Measurements from ENCODE around the gene FCMR.
"Not testable (repeated sequence)": the region's sequence is repeated elsewhere in the genome, so short reads cannot be mapped to it uniquely, and the experiment has no call there.

Gene FCMR

DNA sequence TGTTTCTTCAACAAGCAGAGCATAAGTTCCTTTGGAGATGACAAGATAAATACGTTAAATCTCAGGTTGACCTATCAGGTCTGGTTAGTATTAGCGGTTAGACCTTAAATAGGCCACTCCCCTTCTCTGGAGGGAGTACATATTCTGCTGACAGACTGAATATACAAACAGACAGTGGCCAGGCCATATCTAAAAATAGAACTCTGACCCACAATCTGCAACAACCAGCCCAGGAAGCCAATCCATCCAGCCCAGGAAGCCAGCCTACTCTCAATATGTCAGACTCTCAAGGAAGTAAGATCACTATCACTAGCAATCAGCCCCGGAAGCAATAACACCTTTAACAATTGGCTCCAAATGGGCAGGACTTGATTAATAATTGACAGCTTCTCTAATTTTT lies 49.6 kb downstream of the FCMR start:
- no peak for DNase-seq

- DNase-seq: no peak
Measured at GRCh38 chr1:206868264-206868663, 53.5 kb downstream of the FCMR start.

DNA sequence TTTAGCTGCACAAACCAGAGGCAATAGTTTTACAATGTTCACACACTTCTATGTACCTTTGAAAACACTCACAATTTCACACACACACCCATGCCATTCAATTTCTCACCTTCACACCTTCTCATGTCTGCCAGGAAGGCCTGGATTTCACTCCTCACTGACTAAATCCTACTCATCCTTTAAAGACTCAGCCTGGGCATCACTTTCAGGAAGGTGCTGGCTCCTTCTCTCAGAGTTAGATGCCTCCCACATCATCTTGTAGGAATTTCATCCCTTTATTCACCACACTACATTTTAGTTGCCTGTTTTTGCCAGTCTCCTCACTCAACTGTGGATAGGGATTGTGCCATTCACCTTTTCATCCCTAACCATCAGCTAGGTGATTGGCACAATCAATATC lies 54.0 kb downstream of the FCMR start:
- no peak for DNase-seq

DNA sequence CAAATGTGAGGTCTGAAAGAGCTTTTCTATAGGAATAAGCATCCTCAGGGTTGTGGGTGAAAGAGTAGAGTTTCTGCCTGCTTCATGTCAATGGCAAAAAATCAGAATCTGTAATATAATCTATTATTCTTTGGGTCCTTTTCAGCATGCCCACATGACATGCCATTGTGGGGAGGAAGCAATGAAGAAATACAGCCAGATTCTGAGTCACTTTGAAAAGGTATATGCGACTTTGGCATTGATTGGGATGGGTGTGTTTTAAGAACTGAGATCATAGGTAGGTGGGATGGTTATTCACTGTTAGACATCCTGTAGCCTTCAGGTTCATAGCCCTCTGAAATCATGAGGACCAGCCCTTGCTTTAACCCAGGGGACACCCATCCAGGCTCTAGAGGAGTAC lies 54.5 kb downstream of the FCMR start:
- DNase-seq: no peak

GRCh38 chr1:206866062-206866461 lies 55.7 kb downstream of the FCMR start:
- no peak for DNase-seq

- DNase-seq: peak in 8 of 14 donors; percentile 3 to 34 (median 19)
Measured at GRCh38 chr1:206864939-206865671, 56.6 kb downstream of the FCMR start, which contains the start of gene IL20. IL20 (plus strand) TSS chr1:206865623; CDS start chr1:206865853, 230 bp downstream.

GRCh38 chr1:206863266-206863665 lies 58.5 kb downstream of the FCMR start:
- no peak for DNase-seq

DNA sequence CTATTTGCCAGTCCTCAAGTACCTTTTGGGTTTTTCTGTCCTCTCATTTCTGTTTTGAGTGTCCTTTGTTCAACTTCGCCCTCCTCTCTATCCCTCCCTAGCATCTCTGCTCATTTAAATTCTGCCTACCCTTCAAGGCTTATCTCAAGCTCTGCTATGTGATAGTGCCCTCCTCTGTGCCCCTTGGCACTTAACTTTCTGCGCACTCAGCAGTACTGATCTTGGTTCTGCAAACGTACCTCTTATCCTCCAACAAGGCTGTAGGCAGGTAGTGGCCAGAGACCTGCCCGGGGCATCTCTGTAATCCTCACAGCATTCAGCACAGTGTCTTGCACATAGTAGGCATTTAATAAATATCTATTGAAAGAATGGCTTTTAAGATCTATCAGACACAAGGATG lies 61.6 kb downstream of the FCMR start:
- no peak for DNase-seq

DNA sequence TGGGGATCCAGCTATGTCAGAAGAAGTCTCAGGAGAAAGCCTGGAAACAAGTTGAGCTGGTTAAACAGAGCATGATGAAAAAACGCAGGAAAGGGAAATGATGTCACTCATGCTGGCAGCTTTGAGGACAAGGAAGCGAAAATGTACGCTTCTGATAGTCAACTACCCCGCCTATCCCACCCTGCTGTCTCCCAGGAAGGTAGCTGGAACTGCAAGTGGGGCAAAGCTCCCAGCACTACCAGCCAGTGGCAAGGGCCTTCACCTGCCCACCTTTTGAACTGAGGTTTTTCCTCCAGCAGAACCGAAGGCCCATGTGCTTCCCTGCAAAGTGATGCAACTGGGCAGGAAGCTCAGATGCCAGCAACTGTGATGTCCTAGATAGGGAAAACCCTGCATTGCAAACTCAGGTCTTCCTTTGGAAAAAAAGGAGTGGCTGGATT lies 62.6 kb downstream of the FCMR start:
- peak in 3 of 14 donors; percentile 5 to 7 (median 6) for DNase-seq

GRCh38 chr1:206856674-206857464 lies 64.9 kb downstream of the FCMR start:
- no peak for DNase-seq

GRCh38 chr1:206855859-206856258 lies 65.9 kb downstream of the FCMR start:
- no peak for DNase-seq

- DNase-seq: no peak
Measured at GRCh38 chr1:206854401-206855129, 67.2 kb downstream of the FCMR start.

- not testable (repeated sequence) for DNase-seq
Measured at GRCh38 chr1:206853696-206854095, 68.0 kb downstream of the FCMR start.

All from C1 segment of cervical spinal cord (tissue), 14 donors.